Spleen (tissue), 11 donors: ENCODE results near the gene HECW1. TPM values are rescaled to one million over a fixed set of nuclear protein-coding genes. Genes with fewer than 3 reads are reported as not detected.

Source experiments
- DNase-seq: peaks from one replicate; pipeline ENCODE4 v3.0.0-alpha.2; 2020
- H3K27ac ChIP-seq, 8 donors: fragments of 200-600 bp; sonication (generic) in 7 of 8; 1 replicate in 4 of 8; 2 replicates in 4 of 8; pipeline versions ENCODE4 v1.5.0 to v1.8.0; 2016 to 2021; ENCODE audit warnings: inconsistent platforms in 4 of 8, mild to moderate bottlenecking in 4 of 8, moderate library complexity in 1 of 8
- H3K27me3 ChIP-seq, 7 donors: fragments of 200-600 bp; sonication (generic) in 6 of 7; replicated peaks in 1 of 7; 1 replicate in 4 of 7; 2 replicates in 3 of 7; pipeline versions ENCODE4 v1.5.0 to v1.8.0; 2016 to 2021; ENCODE audit warnings: inconsistent platforms in 3 of 7, mild to moderate bottlenecking in 1 of 7
- H3K36me3 ChIP-seq, 6 donors: fragments of 200-600 bp; sonication (generic) in 5 of 6; 1 replicate in 4 of 6; 2 replicates in 2 of 6; pipeline versions ENCODE4 v1.5.0 to v1.8.0; 2016 to 2021; ENCODE audit warnings: inconsistent platforms in 2 of 6
- H3K4me1 ChIP-seq, 6 donors: fragments of 200-600 bp; sonication (generic) in 5 of 6; 1 replicate in 3 of 6; 2 replicates in 3 of 6; pipeline versions ENCODE4 v1.5.0 to v1.8.0; 2016 to 2021; ENCODE audit warnings: inconsistent platforms in 3 of 6
- H3K4me3 ChIP-seq, 8 donors: fragments of 200-600 bp; sonication (generic) in 7 of 8; 1 replicate in 4 of 8; 2 replicates in 4 of 8; pipeline versions ENCODE4 v1.5.0 to v1.8.0; 2016 to 2021; ENCODE audit warnings: inconsistent platforms in 4 of 8, mild to moderate bottlenecking in 4 of 8, moderate library complexity in 2 of 8
- H3K9me3 ChIP-seq, 8 donors: fragments of 200-600 bp; sonication (generic) in 7 of 8; 1 replicate in 4 of 8; 2 replicates in 4 of 8; pipeline versions ENCODE4 v1.5.0 to v1.8.0; 2016 to 2021; ENCODE audit warnings: inconsistent platforms in 4 of 8
- CTCF ChIP-seq, 11 experiments: fragments of 200-600 bp in 7 of 11; fragments of 450-650 bp in 4 of 11; sonication (generic) in 4 of 11; IDR thresholded peaks in 8 of 11; conservative IDR thresholded peaks in 3 of 11; 1 replicate in 7 of 11; 2 replicates in 4 of 11; pipeline versions ENCODE4 v1.4.0 to v1.8.0; 2016 to 2021; ENCODE audit warnings: antibody characterized with exemption in 11 of 11, inconsistent platforms in 4 of 11, mild to moderate bottlenecking in 1 of 11
- POLR2A ChIP-seq, 3 donors: fragments of 450-650 bp; IDR thresholded peaks; one replicate each; pipeline ENCODE4 v1.5.1; 2017; ENCODE audit warnings: antibody characterized with exemption in 3 of 3, mild to moderate bottlenecking in 1 of 3
- POLR2AphosphoS5 ChIP-seq, 3 donors: sonication (generic); formaldehyde crosslinking; IDR thresholded peaks; one replicate each; pipeline ENCODE4 v1.5.1; 2017; ENCODE audit warnings: antibody characterized with exemption in 3 of 3
- WGBS, 5 donors: extraction: QIAGEN DNeasy Blood & Tissue Kit in 3 of 5; methylation state at CpG; one replicate each; pipeline versions ENCODE4 v1.1.5 to v1.1.7; 2013 to 2018; 5-methylcytosine and 5-hydroxymethylcytosine counted together
- intact Hi-C: fragments of 100-400 bp; cut with DNase I; formaldehyde crosslinking; loops from one replicate; pipeline ENCODE4 v1.15.0; 2023; ENCODE audit warnings: low total_unique reads
- polyA plus RNA-seq, 3 donors: library from polyadenylated mRNA; stranded (reverse); fragments of 200-250 nt; gene quantifications; one replicate each; pipeline ENCODE4 v1.2.1, GENCODE V29; 2013
- total RNA-seq, 7 donors: library from RNA; depleted of rRNA in 3 of 7; stranded (reverse); fragments of >200 nt in 3 of 7; fragmentation: NEBNext Ultra II Directional in 4 of 7; extraction: Animal tissue kit (Norgen Biotek cat#: 25700) in 4 of 7; gene quantifications; one replicate each; pipeline versions ENCODE4 v1.1.0 to v1.2.1, GENCODE V29; 2016 to 2021
- donor health status: healthy with polysubstance abuse.
- donor health status: DM: no; HTN: no; CAD: no; lungs with moderate emphysema.
- donor health status: DM: no; HTN: no; CAD: no.
- donor health status: Bipolar disorder and iron deficiency.
- donor health status: healthy.
- donor health status: DM: no; HTN: no; CAD: no.
- donor health status: DM: yes; HTN: yes; CAD: no.

HECW1 gene
- total and polyA plus RNA-seq, 10 donors = 0.03 to 1.5 (median 0.40) TPM; not detected in 1

GRCh38 chr7:43511769-43512515 lies 399.5 kb downstream of the HECW1 start:
- peaks cover 0 to 27% (median 6%) of the 10 kb centered on the region in 6 donors for H3K4me1 ChIP-seq
- no peaks in the 10 kb centered on the region for H3K36me3 ChIP-seq
- 64 to 79% (median 73%) methylated on average over 13 of the region's 13 CpGs for WGBS, 5 donors
- H3K27me3 ChIP-seq = peaks cover 0 to 15% (median 0%) of the 10 kb centered on the region in 7 donors
- TF ChIP-seq POLR2A (IDR thresholded peaks at IDR 0.05) = no peak
- no peak for TF ChIP-seq POLR2AphosphoS5 (IDR thresholded peaks at IDR 0.05)
- TF ChIP-seq CTCF (IDR thresholded peaks at IDR 0.05 in 8 of 11, conservative IDR thresholded peaks at IDR 0.05 in 3 of 11) = no peak
- intact Hi-C loops = no loop called here
- DNase-seq = no peak
- H3K9me3 ChIP-seq = no peaks in the 10 kb centered on the region
- H3K4me3 ChIP-seq = no peak overlapping the region
- H3K27ac ChIP-seq = no peak overlapping the region

- Histone ChIP-seq H3K36me3 (no peaks in the 10 kb centered on the region), H3K9me3 (no peaks in the 10 kb centered on the region), H3K27me3 (peaks cover 0 to 15% (median 0%) of the 10 kb centered on the region in 7 donors), H3K4me1 (peaks cover 0 to 27% (median 6%) of the 10 kb centered on the region in 6 donors), H3K27ac (no peak overlapping the region), H3K4me3 (no peak overlapping the region)
- TF ChIP-seq CTCF (IDR thresholded peaks at IDR 0.05 in 8 of 11, conservative IDR thresholded peaks at IDR 0.05 in 3 of 11) (no peak), POLR2A (IDR thresholded peaks at IDR 0.05) (no peak), POLR2AphosphoS5 (IDR thresholded peaks at IDR 0.05) (no peak)
- WGBS, 5 donors = 22 to 36% (median 31%) methylated on average over 8 of the region's 8 CpGs
- DNase-seq = no peak
- intact Hi-C loops = no loop called here
Observed at GRCh38 chr7:43513251-43513650, 400.8 kb downstream of the HECW1 start.

GRCh38 chr7:43516581-43517342 lies 404.3 kb downstream of the HECW1 start:
- no peak for DNase-seq
- Histone ChIP-seq H3K4me3 (no peak overlapping the region), H3K4me1 (peaks cover 0 to 19% (median 6%) of the 10 kb centered on the region in 6 donors), H3K27me3 (peaks cover 0 to 3% (median 0%) of the 10 kb centered on the region in 7 donors), H3K9me3 (no peaks in the 10 kb centered on the region), H3K27ac (no peak overlapping the region), H3K36me3 (no peaks in the 10 kb centered on the region)
- intact Hi-C loops = no loop called here
- WGBS, 5 donors = 72 to 81% (median 72%) methylated on average over 9 of the region's 9 CpGs
- TF ChIP-seq POLR2AphosphoS5 (IDR thresholded peaks at IDR 0.05) = no peak
- TF ChIP-seq POLR2A (IDR thresholded peaks at IDR 0.05) = no peak
- no peak for TF ChIP-seq CTCF (IDR thresholded peaks at IDR 0.05 in 8 of 11, conservative IDR thresholded peaks at IDR 0.05 in 3 of 11)

- DNase-seq = no peak
- H3K9me3 ChIP-seq = no peaks in the 10 kb centered on the region
- 50 to 70% (median 64%) methylated on average over 2 of the region's 2 CpGs for WGBS, 5 donors
- peaks cover 0 to 12% (median 6%) of the 10 kb centered on the region in 6 donors for H3K4me1 ChIP-seq
- TF ChIP-seq POLR2AphosphoS5 (IDR thresholded peaks at IDR 0.05) (no peak), POLR2A (IDR thresholded peaks at IDR 0.05) (no peak), CTCF (IDR thresholded peaks at IDR 0.05 in 8 of 11, conservative IDR thresholded peaks at IDR 0.05 in 3 of 11) (no peak)
- intact Hi-C loops = no loop called here
- H3K27ac ChIP-seq = no peak overlapping the region
- no peak overlapping the region for H3K4me3 ChIP-seq
- peaks cover 0 to 3% (median 0%) of the 10 kb centered on the region in 7 donors for H3K27me3 ChIP-seq
- H3K36me3 ChIP-seq = no peaks in the 10 kb centered on the region
Observed at GRCh38 chr7:43517464-43517863, 405.0 kb downstream of the HECW1 start.
